Measurements from ENCODE around the gene MKKS.

GRCh38 chr20:10398834-10399369 is 35.1 kb downstream of the MKKS start:
- no peak for TF ChIP-seq POLR2A (IDR thresholded peaks at IDR 0.05)
- TF ChIP-seq CTCF (IDR thresholded peaks at IDR 0.05 in 8 of 11, conservative IDR thresholded peaks at IDR 0.05 in 3 of 11): no peak
- TF ChIP-seq POLR2AphosphoS5 (IDR thresholded peaks at IDR 0.05): no peak
